ENCODE data around the gene ELFN2.
A peak's percentile ranks its signal among the peaks of the same experiment; 100 is the strongest.

ELFN2 gene

DNA sequence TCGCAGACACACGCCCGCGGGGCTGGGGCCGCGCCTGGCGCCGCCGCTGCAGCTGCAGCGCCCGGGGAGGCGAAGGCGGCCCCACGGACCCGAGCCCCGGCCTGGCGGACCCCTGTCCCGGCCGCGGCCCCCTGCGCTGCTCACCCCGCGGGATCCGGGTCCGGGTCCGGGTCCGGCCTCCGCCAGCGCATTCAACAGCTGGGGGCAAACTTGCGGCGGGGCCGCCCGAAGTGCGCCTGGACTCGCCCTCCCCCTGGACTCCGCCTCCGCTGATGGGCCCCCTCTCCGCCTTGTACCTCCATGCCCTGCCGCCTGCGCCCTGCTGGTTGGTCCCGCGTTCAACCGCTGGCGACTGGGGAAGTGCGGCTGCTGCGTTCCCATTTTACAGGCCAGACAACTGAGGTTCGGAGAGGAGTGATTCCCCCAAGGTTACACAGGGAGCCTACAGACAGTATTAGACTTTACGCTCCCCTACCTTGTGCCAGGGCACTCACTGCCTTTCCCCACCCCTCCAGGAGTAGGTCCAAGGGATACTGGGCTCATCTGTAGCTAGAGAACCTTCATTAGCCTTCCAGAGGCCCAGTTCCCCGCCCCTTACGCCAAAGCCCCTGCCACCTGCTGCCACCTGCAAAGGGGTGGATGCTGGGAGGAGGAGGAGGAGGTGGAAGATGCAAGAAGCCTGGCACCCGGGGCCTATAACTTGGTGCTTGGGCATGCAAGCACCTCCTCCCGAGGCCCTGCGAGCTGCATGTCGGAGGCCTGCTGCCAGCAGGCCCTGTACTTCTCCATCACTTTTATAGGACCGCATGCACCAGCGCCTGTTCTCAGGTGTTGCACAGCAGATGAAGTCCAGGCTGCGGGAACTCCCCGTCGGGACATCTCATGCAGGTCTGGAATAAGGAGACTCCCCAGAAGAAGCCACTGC is 694 bp upstream of the ELFN2 start:
- Mint-ChIP-seq H3K27ac (no peak overlapping the region), H3K4me3 (peak overlapping the region; percentile 52), H3K36me3 (ENCODE audit: low read depth) (no peaks in the 10 kb centered on the region), H3K27me3 (peaks cover 78% of the 10 kb centered on the region), H3K4me1 (ENCODE audit: low read depth) (peaks cover 36% of the 10 kb centered on the region), H3K9me3 (peaks cover 6% of the 10 kb centered on the region)
- intact Hi-C loops (cut with micrococcal nuclease), result no loop called here

DNA sequence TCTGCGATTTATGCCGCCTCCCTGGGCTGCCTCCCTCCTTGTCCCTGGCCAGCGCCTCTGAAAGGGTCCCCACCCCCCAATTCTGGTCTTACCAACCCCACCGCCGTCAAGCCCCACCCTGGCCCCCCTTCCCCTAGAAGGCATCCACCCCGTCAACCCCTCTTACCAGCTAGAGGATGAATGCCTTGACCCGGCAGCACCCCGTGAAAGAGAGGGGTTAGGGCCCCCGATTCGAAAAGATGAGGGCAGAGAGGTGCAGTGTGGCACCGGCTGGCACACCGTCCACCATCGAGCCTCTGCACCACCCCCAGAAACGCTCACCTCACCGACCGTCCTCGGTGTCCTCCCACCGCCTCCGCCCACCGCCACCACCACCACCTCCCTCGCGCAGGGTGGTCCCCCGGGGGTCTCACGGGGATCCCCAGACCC is 559 bp downstream of the ELFN2 start:
- Mint-ChIP-seq H3K36me3 (ENCODE audit: low read depth) (no peaks in the 10 kb centered on the region), H3K4me1 (ENCODE audit: low read depth) (peaks cover 30% of the 10 kb centered on the region), H3K9me3 (no peaks in the 10 kb centered on the region), H3K4me3 (peak overlapping the region; percentile 65), H3K27me3 (peaks cover 82% of the 10 kb centered on the region), H3K27ac (no peak overlapping the region)
- intact Hi-C loops (cut with micrococcal nuclease), result no loop called here

DNA sequence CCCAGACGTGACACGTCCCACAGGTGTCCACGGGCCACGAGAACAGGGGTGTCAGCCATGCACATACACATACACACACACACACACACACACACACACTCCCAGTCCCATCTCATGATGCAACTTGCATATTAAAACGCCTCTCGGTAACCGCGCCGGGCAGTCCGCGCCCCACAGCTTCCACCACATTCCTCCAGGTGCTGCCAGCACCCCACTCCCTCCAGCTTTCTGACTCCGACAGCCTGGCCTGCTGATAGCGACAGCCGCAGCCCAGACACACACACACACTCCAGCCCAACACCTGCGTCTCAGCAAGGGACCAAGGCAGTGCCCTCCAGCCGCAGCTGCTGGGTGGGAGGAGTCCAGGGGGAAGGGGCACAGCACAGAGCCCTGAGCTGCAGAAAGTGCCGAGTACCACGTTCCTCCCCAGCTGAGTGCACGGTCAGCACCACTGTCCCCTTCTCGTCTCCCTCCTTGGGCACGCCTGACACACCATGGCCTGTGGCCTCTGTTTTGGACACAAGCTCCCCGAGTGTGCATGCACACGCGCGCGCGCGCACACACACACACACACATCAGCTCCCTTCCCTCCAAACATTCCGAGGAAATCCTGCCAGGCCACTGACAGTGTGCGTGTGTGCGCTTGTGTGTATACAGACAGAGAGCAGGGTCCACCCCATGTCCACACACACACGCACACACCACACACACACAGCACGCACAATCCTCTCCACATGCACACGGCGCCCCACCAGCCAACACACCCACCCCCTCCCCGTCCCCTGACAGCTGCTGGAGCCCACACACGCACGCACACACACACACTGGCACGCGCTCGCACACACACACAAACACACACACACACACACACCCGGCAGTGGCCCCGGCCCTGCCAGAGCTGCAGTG is 1.2 kb downstream of the ELFN2 start:
- H3K36me3 Mint-ChIP-seq (ENCODE audit: low read depth), result no peaks in the 10 kb centered on the region
- intact Hi-C loops (cut with micrococcal nuclease), result no loop called here
- peaks cover 30% of the 10 kb centered on the region for H3K4me1 Mint-ChIP-seq (ENCODE audit: low read depth)
- no peak overlapping the region for H3K27ac Mint-ChIP-seq
- H3K9me3 Mint-ChIP-seq, result no peaks in the 10 kb centered on the region
- no peak overlapping the region for H3K4me3 Mint-ChIP-seq
- H3K27me3 Mint-ChIP-seq, result peaks cover 83% of the 10 kb centered on the region

DNA sequence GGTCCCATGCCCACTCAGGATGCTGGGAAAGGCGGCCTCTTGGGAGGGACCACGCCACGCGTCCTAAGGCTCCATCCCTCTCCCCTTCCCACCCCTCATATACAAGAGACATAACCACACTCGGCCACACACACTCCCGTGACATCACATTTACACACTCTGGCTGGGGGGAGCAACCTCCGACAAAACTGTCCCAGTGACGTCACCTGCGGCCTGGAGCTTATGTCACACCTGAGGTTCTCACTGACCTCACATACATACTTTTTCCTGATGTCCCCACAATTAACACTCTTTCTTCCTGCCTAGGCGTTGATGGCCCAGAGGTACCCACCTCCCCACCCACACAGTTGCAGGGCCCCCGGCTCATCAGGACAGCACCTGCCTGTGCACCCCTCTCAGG is 1.9 kb downstream of the ELFN2 start:
- H3K36me3 Mint-ChIP-seq (ENCODE audit: low read depth), result no peaks in the 10 kb centered on the region
- intact Hi-C loops (cut with micrococcal nuclease), result no loop called here
- peaks cover 83% of the 10 kb centered on the region for H3K27me3 Mint-ChIP-seq
- H3K27ac Mint-ChIP-seq, result no peak overlapping the region
- H3K9me3 Mint-ChIP-seq, result no peaks in the 10 kb centered on the region
- H3K4me3 Mint-ChIP-seq, result no peak overlapping the region
- peaks cover 30% of the 10 kb centered on the region for H3K4me1 Mint-ChIP-seq (ENCODE audit: low read depth)

DNA sequence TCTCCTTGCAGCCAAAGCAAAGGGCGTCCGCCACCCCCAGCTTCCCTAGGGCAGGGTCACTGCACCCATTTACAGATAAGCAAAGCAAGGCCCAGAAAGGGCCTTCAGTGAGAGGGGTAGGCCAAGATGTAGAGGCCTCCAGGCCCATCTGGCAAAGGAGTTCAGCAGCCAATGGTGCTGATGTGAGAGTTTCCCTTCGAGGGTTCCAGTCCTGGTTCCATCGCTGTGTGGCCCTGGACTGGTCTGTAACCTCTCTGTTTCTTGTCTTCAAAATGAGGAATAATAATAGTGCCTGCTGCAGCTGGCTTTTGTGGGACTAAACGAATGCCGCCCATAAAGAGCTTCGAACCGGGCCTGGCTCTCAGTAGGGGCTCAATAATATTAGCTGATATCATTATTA is 4.0 kb downstream of the ELFN2 start:
- intact Hi-C loops (cut with micrococcal nuclease), result no loop called here
- H3K4me3 Mint-ChIP-seq, result no peak overlapping the region
- H3K9me3 Mint-ChIP-seq, result no peaks in the 10 kb centered on the region
- H3K36me3 Mint-ChIP-seq (ENCODE audit: low read depth), result no peaks in the 10 kb centered on the region
- H3K27me3 Mint-ChIP-seq, result peaks cover 86% of the 10 kb centered on the region
- H3K27ac Mint-ChIP-seq, result no peak overlapping the region
- H3K4me1 Mint-ChIP-seq (ENCODE audit: low read depth), result peaks cover 39% of the 10 kb centered on the region

DNA sequence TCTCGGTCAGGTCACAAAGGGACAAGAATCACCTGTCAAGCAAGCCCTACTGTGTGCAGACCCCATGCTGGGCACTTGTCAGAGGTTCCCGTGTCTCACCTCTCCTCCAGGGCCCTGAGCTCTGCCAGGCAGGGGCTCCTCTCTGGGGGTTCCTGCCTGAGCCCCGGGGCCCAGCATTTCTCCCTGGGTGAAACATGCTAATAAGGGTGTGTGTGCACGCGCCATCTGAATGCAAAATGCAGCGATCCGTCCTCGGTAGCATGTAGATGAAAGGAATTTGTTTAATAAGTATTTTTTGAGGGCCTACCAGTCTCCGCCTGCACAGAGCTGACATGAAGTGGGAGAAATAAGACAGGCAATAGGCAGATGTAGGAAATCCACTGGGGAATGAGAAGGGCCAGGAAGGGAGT is 5.8 kb downstream of the ELFN2 start:
- intact Hi-C loops (cut with micrococcal nuclease), result no loop called here
- H3K9me3 Mint-ChIP-seq, result no peaks in the 10 kb centered on the region
- no peak overlapping the region for H3K27ac Mint-ChIP-seq
- H3K4me3 Mint-ChIP-seq, result no peak overlapping the region
- H3K36me3 Mint-ChIP-seq (ENCODE audit: low read depth), result no peaks in the 10 kb centered on the region
- H3K4me1 Mint-ChIP-seq (ENCODE audit: low read depth), result peaks cover 40% of the 10 kb centered on the region
- H3K27me3 Mint-ChIP-seq, result peaks cover 89% of the 10 kb centered on the region

DNA sequence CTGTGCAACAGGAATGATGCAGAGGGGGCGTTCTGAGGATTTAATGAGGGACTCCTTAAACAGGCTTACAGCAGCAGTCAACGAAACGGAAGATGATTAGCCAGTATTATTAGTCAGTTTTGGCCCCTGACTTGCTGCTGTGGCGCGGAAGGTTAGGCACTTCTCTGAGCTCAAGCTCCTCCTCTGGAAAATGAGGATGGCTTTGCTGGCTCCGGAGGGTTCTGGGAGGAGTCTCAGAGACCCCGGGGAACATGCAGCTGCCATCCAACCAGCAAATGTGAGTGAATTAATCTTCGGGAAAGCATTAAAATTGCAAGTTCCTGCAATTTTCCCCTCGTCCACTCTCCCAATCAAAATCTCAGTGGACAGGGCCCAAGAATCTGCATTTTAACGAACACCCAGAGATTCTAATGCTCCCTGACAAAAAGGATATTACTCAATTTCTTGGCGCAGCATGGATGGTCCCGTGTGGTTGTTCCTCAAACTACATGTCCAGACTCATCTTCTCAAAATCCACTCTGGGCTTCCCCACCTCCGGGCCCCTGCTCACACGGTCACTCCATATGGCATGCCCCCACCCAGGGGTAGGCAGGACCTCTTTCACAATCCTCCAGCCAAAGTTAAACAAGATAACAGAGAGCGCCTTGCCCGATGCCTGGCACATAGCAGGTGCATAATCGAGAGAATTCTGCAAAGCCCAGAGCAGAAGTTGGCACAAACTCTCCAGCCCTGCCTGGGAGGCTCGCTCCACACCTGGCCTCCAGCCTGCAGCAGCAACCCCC is 6.4 kb downstream of the ELFN2 start:
- peaks cover 46% of the 10 kb centered on the region for H3K4me1 Mint-ChIP-seq (ENCODE audit: low read depth)
- H3K27me3 Mint-ChIP-seq, result peaks cover 89% of the 10 kb centered on the region
- intact Hi-C loops (cut with micrococcal nuclease), result no loop called here
- H3K9me3 Mint-ChIP-seq, result no peaks in the 10 kb centered on the region
- H3K27ac Mint-ChIP-seq, result no peak overlapping the region
- H3K4me3 Mint-ChIP-seq, result peak overlapping the region; percentile 58
- H3K36me3 Mint-ChIP-seq (ENCODE audit: low read depth), result no peaks in the 10 kb centered on the region

DNA sequence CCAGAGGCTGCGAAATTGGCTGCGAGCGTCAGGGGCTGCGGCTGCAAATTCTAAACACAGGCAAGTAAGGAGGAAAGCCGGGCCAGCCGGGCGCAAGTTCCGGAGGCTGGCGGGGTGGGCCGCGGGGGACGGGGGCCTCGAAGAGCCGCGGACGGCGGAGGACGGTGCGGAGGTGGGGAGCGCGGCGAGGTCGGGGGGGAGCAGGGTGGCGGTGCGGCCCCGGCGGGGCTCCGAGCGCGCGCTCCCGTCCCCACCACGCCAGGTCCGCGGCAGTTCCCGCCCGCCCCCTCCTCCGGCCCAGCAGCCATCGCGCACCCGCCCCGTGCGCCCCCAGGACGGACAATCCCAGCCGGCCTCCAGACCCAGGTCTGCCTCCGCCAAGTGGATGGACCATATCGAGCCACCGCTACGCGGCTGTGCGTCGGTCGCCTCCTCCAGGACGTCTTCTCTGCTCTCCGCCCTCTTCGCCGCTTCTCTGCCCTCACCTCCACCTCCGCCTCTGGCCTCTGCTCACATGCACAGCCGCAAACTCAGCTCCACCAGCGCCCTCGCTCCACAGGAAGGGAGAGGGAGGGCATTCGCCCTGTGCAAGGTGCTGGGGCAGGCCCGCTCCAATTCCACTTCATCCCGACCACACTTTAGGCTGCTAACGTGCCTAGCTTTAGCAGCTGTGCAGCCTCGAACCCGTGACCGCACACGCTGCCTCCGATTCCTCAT is 7.2 kb downstream of the ELFN2 start:
- Mint-ChIP-seq H3K4me3 (peak overlapping the region; percentile 58), H3K27me3 (peaks cover 89% of the 10 kb centered on the region), H3K27ac (no peak overlapping the region), H3K36me3 (ENCODE audit: low read depth) (no peaks in the 10 kb centered on the region), H3K4me1 (ENCODE audit: low read depth) (peaks cover 48% of the 10 kb centered on the region), H3K9me3 (no peaks in the 10 kb centered on the region)
- intact Hi-C loops (cut with micrococcal nuclease), result no loop called here

DNA sequence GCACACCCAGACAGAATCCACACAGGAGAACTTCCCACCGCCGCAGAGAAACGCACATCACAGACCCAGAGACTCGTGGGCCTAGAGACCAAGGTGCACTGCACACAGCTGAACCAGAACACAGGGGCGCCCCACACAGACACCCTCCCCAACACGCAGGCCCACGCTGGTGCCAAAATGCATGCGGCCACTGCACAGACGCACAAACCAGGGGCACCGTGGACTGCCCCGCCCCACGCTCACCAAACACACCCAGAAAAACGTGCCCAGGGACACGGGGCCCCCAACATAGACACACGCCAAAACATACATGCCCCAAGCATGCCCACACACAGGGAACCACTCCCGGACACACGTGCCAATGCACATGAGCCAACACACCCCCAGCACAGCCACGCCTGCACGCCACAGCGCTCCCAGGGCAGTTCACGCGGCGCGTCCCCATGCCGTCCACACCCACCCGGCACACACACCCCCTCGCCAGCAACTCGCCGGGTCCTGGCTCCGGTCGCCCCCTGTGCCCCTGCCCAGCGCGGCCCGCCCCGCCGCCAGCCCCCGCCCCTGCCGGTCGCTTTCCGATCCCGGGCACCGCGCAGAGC is 7.8 kb downstream of the ELFN2 start:
- peaks cover 48% of the 10 kb centered on the region for H3K4me1 Mint-ChIP-seq (ENCODE audit: low read depth)
- H3K4me3 Mint-ChIP-seq, result peak overlapping the region; percentile 46
- no peak overlapping the region for H3K27ac Mint-ChIP-seq
- peaks cover 89% of the 10 kb centered on the region for H3K27me3 Mint-ChIP-seq
- no peaks in the 10 kb centered on the region for H3K36me3 Mint-ChIP-seq (ENCODE audit: low read depth)
- intact Hi-C loops (cut with micrococcal nuclease), result no loop called here
- no peaks in the 10 kb centered on the region for H3K9me3 Mint-ChIP-seq

DNA sequence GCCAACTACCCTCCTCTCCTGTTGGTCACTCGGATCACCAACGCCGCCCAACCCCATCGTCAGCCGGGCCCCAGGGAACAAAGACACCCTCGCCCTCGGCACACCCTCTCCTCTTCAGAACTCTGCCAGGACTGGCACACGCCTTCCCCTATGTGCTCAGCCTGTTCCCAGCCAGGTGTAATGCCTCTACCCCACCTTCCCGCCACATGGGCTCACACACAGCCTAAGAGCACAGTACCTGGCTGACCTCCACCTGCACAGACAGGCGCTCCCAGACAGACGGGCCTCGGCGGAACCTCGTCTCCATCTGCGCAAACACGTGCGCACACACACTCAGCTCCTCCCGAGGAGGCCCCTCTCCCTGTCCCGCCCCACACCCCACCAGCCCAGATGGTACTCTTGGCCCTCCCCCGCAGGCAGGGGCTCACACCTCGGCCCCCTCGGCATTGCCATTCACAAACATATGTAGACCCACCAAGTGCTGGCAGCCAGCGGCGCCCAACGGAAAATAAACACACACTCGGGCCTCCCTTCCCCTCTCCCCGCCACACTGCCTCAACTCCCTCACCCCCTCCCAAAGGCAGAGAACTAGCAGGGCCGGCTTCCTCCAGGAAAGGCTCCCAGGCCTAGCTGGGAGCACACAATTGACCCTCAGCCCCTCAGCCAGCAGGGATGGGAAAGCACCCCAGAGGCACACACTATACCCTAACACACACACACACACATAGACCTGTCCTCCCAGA is 8.5 kb downstream of the ELFN2 start:
- H3K4me1 Mint-ChIP-seq (ENCODE audit: low read depth), result peaks cover 48% of the 10 kb centered on the region
- H3K27me3 Mint-ChIP-seq, result peaks cover 89% of the 10 kb centered on the region
- intact Hi-C loops (cut with micrococcal nuclease), result no loop called here
- no peak overlapping the region for H3K27ac Mint-ChIP-seq
- H3K9me3 Mint-ChIP-seq, result no peaks in the 10 kb centered on the region
- no peaks in the 10 kb centered on the region for H3K36me3 Mint-ChIP-seq (ENCODE audit: low read depth)
- H3K4me3 Mint-ChIP-seq, result no peak overlapping the region

DNA sequence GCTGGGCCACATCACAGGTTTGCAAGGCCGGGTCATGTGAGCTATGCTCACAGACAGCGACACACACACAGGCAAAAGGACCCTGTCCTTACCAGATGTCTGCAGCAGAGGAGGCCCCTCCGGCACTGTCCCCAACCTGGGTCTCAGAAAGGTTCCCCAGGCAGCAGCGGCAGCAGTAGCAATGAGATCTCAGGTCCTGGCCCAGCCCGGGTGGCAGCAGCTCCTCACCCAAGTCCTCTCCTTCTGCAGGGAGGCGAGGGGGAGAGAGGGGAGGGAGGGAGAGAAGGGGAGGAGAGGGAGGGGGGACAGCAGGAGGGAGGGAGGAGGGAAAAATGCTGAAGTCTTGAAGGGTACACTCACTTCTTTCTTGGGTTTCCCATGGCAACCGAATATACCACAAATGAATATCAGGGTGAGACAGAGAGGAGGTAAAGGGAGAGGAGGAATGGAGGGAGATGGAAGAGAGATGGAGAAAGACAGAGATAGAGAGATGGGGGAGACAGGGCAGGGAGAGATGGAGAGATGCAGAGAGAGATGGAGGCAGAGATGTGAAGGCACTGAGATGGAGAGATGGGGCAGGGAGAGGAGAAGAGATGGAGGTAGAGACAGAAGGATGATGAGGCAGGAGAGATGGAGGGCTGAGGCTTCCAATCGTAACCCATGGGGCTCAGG is 9.5 kb downstream of the ELFN2 start:
- Mint-ChIP-seq H3K4me1 (ENCODE audit: low read depth) (peaks cover 52% of the 10 kb centered on the region), H3K27me3 (peaks cover 92% of the 10 kb centered on the region)
- intact Hi-C loops (cut with micrococcal nuclease), result no loop called here

DNA sequence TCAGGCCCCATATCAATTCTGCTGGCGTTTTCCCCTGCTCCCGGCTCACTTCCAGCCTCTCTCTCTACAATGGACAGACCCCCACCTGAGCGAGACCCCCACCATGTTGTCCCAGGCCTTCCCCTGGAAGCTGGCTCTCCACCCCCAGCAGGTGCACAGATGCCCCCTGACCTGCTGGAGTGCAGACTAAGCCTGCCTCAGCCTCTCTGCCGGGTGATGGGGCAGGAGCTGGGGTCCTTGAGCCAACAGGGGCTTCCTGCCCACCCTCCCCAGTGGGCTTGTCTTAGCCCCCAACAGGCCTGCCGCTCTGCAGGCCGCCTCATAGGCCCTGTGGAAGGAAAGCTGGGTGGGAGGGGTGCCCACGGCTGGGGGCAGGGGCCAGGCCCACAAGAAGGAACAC is 10.0 kb downstream of the ELFN2 start:
- no peaks in the 10 kb centered on the region for H3K9me3 Mint-ChIP-seq
- no peaks in the 10 kb centered on the region for H3K36me3 Mint-ChIP-seq (ENCODE audit: low read depth)
- no peak overlapping the region for H3K4me3 Mint-ChIP-seq
- peak overlapping the region; percentile 24 for H3K27ac Mint-ChIP-seq
- H3K27me3 Mint-ChIP-seq, result peaks cover 95% of the 10 kb centered on the region
- intact Hi-C loops (cut with micrococcal nuclease), result no loop called here
- H3K4me1 Mint-ChIP-seq (ENCODE audit: low read depth), result peaks cover 57% of the 10 kb centered on the region

More for the DNA sequence above, 9.5 kb downstream of the ELFN2 start:
- Mint-ChIP-seq H3K9me3 (no peaks in the 10 kb centered on the region), H3K4me3 (no peak overlapping the region), H3K27ac (no peak overlapping the region), H3K36me3 (ENCODE audit: low read depth) (no peaks in the 10 kb centered on the region)

Measured in dendritic cell treated with granulocyte-macrophage colony-stimulating factor and Interleukin-4, amounts not matched to agents 40 ng/mL and 50 ng/mL, for 4 days (primary cell).